H1 (cell line): ENCODE data around the gene RBM17.

Experiments used
- CBX8 ChIP-seq: fragments of 300-800, 300-1000 bp; sonication (generic); IDR thresholded peaks from 2 replicates; pipeline ENCODE4 v1.7.1; 2016; ENCODE audit warnings: low read depth, low read length, borderline replicate concordance
- CHD1 ChIP-seq: IDR thresholded peaks from 2 replicates; pipeline ENCODE4 v1.6.1; 2012; ENCODE audit warnings: low read depth, low read length, improper control_type of control experiment
- CREB1 ChIP-seq: IDR thresholded peaks from 2 replicates; pipeline ENCODE4 v1.6.1; 2012; ENCODE audit warnings: inconsistent platforms
- CTCF ChIP-seq, 3 experiments: IDR thresholded peaks; 1 replicate in 2 of 3; 2 replicates in 1 of 3; pipeline versions ENCODE4 v1.5.1 to v1.6.1; 2011; ENCODE audit warnings: low read length in 3 of 3, mild to moderate bottlenecking in 3 of 3, inconsistent platforms in 2 of 3, low read depth in 1 of 3, moderate library complexity in 1 of 3; ENCODE audit not compliant: insufficient read depth in 1 of 3; ENCODE audit errors: control extremely low read depth in 1 of 3
- EGR1 ChIP-seq: IDR thresholded peaks from 2 replicates; pipeline ENCODE4 v1.6.1; 2011; ENCODE audit warnings: low read depth, low read length, borderline replicate concordance
- POLR2A ChIP-seq, 2 experiments: IDR thresholded peaks; 1 replicate in 1 of 2; 2 replicates in 1 of 2; pipeline ENCODE4 v1.6.1; 2011; ENCODE audit warnings: low read depth in 2 of 2, low read length in 2 of 2, mild to moderate bottlenecking in 2 of 2; ENCODE audit errors: control extremely low read depth in 1 of 2
- POLR2AphosphoS5 ChIP-seq: IDR thresholded peaks from 2 replicates; pipeline ENCODE4 v1.6.1; 2011; ENCODE audit warnings: low read depth, low read length
- RAD21 ChIP-seq, 2 experiments: IDR thresholded peaks in 1 of 2; conservative IDR thresholded peaks in 1 of 2; 2 replicates each; pipeline ENCODE4 v1.6.1; 2011; ENCODE audit warnings: low read depth in 2 of 2, low read length in 2 of 2, improper control_type of control experiment in 1 of 2, inconsistent platforms in 1 of 2, mild to moderate bottlenecking in 1 of 2, moderate library complexity in 1 of 2
- SIN3A ChIP-seq, 2 experiments: IDR thresholded peaks in 1 of 2; conservative IDR thresholded peaks in 1 of 2; 2 replicates each; pipeline ENCODE4 v1.6.1; 2011 to 2012; ENCODE audit warnings: low read length in 2 of 2, improper control_type of control experiment in 1 of 2, low read depth in 1 of 2, mild to moderate bottlenecking in 1 of 2
- SIX5 ChIP-seq: IDR thresholded peaks from 2 replicates; pipeline ENCODE4 v1.6.1; 2011; ENCODE audit warnings: mild to moderate bottlenecking, low read depth, low read length
- SP1 ChIP-seq: IDR thresholded peaks from 2 replicates; pipeline ENCODE4 v1.6.1; 2011; ENCODE audit warnings: low read depth, low read length
- TEAD4 ChIP-seq: IDR thresholded peaks from 2 replicates; pipeline ENCODE4 v1.6.1; 2012; ENCODE audit warnings: low read depth, low read length, inconsistent platforms, mixed read lengths
- TF ChIP-seq, protein P1 (sequence below): IDR thresholded peaks from 2 replicates; pipeline ENCODE4 v1.6.1; 2012; ENCODE audit warnings: low read length, inconsistent platforms
- TF ChIP-seq, protein P2 (sequence below): IDR thresholded peaks from 2 replicates; pipeline ENCODE4 v1.6.1; 2012; ENCODE audit warnings: inconsistent platforms

DNA sequence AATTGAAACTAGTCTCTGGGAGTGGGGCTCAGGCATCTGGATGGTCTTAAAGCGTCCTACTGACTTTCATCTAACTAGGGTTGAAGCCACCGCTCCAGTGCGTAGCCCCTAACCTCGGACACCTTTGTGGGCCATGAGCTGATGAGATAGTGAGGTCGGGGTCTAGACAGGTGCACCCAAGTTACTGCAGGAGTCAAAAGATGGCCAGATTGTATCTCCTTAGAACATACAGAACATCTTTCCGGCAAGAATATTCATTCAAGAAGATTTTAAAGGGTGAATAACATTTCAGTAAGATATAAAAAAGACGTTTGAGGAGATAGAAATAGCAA is 20.6 kb downstream of the RBM17 start:
- TF ChIP-seq EGR1 (no peak), SIN3A (conservative IDR thresholded peaks at IDR 0.05 in 1 of 2, IDR thresholded peaks at IDR 0.05 in 1 of 2; ENCODE audit: low read depth in 1 of 2, low read length in 2 of 2) (no peak), CBX8 (no peak), CTCF (IDR thresholded peaks at IDR 0.05; ENCODE audit: control extremely low read depth in 1 of 3, insufficient read depth in 1 of 3, low read depth in 1 of 3, low read length in 3 of 3) (no peak), POLR2AphosphoS5 (no peak), TEAD4 (no peak), SIX5 (no peak), POLR2A (IDR thresholded peaks at IDR 0.05; ENCODE audit: control extremely low read depth in 1 of 2, low read depth in 2 of 2, low read length in 2 of 2) (no peak), CHD1 (no peak), CREB1 (no peak), SP1 (no peak), RAD21 (IDR thresholded peaks at IDR 0.05 in 1 of 2, conservative IDR thresholded peaks at IDR 0.05 in 1 of 2; ENCODE audit: low read depth in 2 of 2, low read length in 2 of 2) (no peak)
- TF ChIP-seq, protein P1, sequence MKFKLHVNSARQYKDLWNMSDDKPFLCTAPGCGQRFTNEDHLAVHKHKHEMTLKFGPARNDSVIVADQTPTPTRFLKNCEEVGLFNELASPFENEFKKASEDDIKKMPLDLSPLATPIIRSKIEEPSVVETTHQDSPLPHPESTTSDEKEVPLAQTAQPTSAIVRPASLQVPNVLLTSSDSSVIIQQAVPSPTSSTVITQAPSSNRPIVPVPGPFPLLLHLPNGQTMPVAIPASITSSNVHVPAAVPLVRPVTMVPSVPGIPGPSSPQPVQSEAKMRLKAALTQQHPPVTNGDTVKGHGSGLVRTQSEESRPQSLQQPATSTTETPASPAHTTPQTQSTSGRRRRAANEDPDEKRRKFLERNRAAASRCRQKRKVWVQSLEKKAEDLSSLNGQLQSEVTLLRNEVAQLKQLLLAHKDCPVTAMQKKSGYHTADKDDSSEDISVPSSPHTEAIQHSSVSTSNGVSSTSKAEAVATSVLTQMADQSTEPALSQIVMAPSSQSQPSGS = no peak
- TF ChIP-seq, protein P2, sequence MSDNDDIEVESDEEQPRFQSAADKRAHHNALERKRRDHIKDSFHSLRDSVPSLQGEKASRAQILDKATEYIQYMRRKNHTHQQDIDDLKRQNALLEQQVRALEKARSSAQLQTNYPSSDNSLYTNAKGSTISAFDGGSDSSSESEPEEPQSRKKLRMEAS = no peak
